ENCODE data around the gene FDX2. TPM values are rescaled to one million over a fixed set of nuclear protein-coding genes. Genes with fewer than 3 reads are reported as not detected.
A peak's percentile ranks its signal among the peaks of the same experiment; 100 is the strongest.

The FDX2 gene
- total RNA-seq, 1 experiment from 2014 or later = 26.2 TPM

DNA sequence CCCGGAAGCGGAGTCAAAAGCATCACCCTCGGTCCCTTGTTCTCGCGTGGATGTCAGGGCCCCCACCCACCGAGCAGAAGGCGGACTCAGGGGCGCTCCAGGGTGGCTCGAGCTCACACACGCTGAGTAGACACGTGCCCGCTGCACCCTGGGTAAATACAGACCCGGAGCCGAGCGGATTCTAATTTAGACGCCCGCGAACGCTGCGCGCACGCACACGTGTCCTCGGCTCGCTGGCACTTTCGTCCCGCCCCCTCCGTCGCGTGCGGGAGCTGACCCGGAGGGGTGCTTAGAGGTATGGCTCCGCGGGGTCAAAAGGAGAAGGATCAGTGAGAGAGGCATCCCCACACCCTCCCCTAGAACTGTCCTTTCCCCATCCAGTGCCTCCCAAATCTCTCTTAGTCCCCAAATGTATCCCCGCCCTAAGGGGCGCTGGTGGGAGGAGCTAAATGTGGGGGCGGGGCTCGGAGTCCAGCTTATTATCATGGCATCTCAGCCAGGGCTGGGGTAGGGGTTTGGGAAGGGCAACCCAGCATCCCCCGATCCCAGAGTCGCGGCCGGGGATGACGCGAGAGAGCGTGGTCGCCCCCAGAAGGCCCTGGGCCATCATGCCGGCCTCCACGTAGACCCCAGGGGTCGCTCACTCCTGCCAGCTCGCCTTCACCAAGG is 26.5 kb downstream of the FDX2 start (continued):
- TF ChIP-seq CBFB (CRISPR knock-in tag; IDR thresholded peaks at IDR 0.05; ENCODE audit: low read depth) (no peak), SMAD3 (CRISPR knock-in tag; IDR thresholded peaks at IDR 0.05; ENCODE audit: borderline replicate concordance) (no peak), FOXJ3 (CRISPR knock-in tag; IDR thresholded peaks at IDR 0.05; ENCODE audit: borderline replicate concordance) (no peak), FOXK1 (CRISPR knock-in tag; IDR thresholded peaks at IDR 0.05) (no peak), NR2C2 (CRISPR knock-in tag; IDR thresholded peaks at IDR 0.05) (no peak), ELF4 (CRISPR knock-in tag; IDR thresholded peaks at IDR 0.05; ENCODE audit: low read depth) (no peak), SOX15 (CRISPR knock-in tag; IDR thresholded peaks at IDR 0.05) (no peak), OVOL2 (CRISPR knock-in tag; IDR thresholded peaks at IDR 0.05; ENCODE audit: borderline replicate concordance) (no peak), PRRX2 (CRISPR knock-in tag; IDR thresholded peaks at IDR 0.05) (no peak), FOXP1 (CRISPR knock-in tag; IDR thresholded peaks at IDR 0.05; ENCODE audit: borderline replicate concordance) (peak; percentile 61; the same call in 1 of the 2 replicates), ZNF121 (CRISPR knock-in tag; IDR thresholded peaks at IDR 0.05) (no peak), ZNF317 (CRISPR knock-in tag; IDR thresholded peaks at IDR 0.05; ENCODE audit: borderline replicate concordance, low read depth) (no peak), ETV6 (CRISPR knock-in tag; IDR thresholded peaks at IDR 0.05) (peak; percentile 55; the same call in 1 of the 2 replicates), ZNF396 (CRISPR knock-in tag; IDR thresholded peaks at IDR 0.05; ENCODE audit: borderline replicate concordance) (no peak)
- TF ChIP-seq, protein P1, sequence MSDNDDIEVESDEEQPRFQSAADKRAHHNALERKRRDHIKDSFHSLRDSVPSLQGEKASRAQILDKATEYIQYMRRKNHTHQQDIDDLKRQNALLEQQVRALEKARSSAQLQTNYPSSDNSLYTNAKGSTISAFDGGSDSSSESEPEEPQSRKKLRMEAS (CRISPR knock-in tag; IDR thresholded peaks at IDR 0.05) = peak; percentile 91
- TF ChIP-seq, protein P2, sequence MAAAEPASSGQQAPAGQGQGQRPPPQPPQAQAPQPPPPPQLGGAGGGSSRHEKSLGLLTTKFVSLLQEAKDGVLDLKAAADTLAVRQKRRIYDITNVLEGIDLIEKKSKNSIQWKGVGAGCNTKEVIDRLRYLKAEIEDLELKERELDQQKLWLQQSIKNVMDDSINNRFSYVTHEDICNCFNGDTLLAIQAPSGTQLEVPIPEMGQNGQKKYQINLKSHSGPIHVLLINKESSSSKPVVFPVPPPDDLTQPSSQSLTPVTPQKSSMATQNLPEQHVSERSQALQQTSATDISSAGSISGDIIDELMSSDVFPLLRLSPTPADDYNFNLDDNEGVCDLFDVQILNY (CRISPR knock-in tag; IDR thresholded peaks at IDR 0.05) = no peak
- TF ChIP-seq, protein P3, sequence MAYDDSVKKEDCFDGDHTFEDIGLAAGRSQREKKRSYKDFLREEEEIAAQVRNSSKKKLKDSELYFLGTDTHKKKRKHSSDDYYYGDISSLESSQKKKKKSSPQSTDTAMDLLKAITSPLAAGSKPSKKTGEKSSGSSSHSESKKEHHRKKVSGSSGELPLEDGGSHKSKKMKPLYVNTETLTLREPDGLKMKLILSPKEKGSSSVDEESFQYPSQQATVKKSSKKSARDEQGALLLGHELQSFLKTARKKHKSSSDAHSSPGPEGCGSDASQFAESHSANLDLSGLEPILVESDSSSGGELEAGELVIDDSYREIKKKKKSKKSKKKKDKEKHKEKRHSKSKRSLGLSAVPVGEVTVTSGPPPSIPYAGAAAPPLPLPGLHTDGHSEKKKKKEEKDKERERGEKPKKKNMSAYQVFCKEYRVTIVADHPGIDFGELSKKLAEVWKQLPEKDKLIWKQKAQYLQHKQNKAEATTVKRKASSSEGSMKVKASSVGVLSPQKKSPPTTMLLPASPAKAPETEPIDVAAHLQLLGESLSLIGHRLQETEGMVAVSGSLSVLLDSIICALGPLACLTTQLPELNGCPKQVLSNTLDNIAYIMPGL (CRISPR knock-in tag; IDR thresholded peaks at IDR 0.05) = peak; percentile 16; the same call in 1 of the 2 replicates
- TF ChIP-seq, protein P4, sequence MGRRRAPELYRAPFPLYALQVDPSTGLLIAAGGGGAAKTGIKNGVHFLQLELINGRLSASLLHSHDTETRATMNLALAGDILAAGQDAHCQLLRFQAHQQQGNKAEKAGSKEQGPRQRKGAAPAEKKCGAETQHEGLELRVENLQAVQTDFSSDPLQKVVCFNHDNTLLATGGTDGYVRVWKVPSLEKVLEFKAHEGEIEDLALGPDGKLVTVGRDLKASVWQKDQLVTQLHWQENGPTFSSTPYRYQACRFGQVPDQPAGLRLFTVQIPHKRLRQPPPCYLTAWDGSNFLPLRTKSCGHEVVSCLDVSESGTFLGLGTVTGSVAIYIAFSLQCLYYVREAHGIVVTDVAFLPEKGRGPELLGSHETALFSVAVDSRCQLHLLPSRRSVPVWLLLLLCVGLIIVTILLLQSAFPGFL (CRISPR knock-in tag; IDR thresholded peaks at IDR 0.05; ENCODE audit: borderline replicate concordance) = no peak
- TF ChIP-seq, protein P5, sequence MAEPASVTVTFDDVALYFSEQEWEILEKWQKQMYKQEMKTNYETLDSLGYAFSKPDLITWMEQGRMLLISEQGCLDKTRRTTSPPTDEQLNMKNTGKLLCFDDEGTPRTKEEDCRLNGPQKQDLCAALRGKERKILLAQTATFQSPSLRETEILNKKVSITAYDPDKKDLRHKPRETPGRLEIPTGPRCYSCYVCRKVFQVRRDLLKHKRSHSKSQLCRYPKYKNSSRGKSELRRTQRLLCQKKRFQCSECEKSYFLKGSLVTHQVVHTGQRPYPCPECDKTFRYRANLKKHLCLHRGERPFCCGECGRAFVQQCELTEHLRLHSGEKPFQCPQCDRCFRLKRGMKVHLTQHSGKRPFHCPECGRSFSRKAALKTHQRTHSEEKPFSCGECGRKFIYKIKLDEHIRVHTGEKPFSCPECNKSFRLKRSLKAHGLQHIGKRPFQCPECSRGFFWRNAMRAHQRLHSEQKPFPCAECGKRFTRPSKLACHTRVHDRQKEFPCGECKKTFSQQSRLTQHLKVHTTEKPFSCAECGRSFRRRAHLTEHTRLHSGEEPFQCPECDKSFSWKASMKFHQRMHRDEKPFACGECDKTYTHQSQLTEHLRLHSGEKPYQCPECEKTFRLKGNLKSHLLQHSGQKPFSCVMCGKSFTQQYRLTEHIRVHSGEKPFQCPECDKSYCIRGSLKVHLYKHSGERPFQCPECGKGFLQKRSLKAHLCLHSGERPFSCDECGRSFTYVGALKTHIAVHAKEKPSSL (CRISPR knock-in tag; conservative IDR thresholded peaks at IDR 0.05) = no peak
- TF ChIP-seq, protein P6, sequence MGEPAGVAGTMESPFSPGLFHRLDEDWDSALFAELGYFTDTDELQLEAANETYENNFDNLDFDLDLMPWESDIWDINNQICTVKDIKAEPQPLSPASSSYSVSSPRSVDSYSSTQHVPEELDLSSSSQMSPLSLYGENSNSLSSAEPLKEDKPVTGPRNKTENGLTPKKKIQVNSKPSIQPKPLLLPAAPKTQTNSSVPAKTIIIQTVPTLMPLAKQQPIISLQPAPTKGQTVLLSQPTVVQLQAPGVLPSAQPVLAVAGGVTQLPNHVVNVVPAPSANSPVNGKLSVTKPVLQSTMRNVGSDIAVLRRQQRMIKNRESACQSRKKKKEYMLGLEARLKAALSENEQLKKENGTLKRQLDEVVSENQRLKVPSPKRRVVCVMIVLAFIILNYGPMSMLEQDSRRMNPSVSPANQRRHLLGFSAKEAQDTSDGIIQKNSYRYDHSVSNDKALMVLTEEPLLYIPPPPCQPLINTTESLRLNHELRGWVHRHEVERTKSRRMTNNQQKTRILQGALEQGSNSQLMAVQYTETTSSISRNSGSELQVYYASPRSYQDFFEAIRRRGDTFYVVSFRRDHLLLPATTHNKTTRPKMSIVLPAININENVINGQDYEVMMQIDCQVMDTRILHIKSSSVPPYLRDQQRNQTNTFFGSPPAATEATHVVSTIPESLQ (CRISPR knock-in tag; IDR thresholded peaks at IDR 0.05) = no peak
- TF ChIP-seq, protein P7, sequence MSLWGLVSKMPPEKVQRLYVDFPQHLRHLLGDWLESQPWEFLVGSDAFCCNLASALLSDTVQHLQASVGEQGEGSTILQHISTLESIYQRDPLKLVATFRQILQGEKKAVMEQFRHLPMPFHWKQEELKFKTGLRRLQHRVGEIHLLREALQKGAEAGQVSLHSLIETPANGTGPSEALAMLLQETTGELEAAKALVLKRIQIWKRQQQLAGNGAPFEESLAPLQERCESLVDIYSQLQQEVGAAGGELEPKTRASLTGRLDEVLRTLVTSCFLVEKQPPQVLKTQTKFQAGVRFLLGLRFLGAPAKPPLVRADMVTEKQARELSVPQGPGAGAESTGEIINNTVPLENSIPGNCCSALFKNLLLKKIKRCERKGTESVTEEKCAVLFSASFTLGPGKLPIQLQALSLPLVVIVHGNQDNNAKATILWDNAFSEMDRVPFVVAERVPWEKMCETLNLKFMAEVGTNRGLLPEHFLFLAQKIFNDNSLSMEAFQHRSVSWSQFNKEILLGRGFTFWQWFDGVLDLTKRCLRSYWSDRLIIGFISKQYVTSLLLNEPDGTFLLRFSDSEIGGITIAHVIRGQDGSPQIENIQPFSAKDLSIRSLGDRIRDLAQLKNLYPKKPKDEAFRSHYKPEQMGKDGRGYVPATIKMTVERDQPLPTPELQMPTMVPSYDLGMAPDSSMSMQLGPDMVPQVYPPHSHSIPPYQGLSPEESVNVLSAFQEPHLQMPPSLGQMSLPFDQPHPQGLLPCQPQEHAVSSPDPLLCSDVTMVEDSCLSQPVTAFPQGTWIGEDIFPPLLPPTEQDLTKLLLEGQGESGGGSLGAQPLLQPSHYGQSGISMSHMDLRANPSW (CRISPR knock-in tag; conservative IDR thresholded peaks at IDR 0.05; ENCODE audit: low read depth) = no peak
- TF ChIP-seq, protein P8, sequence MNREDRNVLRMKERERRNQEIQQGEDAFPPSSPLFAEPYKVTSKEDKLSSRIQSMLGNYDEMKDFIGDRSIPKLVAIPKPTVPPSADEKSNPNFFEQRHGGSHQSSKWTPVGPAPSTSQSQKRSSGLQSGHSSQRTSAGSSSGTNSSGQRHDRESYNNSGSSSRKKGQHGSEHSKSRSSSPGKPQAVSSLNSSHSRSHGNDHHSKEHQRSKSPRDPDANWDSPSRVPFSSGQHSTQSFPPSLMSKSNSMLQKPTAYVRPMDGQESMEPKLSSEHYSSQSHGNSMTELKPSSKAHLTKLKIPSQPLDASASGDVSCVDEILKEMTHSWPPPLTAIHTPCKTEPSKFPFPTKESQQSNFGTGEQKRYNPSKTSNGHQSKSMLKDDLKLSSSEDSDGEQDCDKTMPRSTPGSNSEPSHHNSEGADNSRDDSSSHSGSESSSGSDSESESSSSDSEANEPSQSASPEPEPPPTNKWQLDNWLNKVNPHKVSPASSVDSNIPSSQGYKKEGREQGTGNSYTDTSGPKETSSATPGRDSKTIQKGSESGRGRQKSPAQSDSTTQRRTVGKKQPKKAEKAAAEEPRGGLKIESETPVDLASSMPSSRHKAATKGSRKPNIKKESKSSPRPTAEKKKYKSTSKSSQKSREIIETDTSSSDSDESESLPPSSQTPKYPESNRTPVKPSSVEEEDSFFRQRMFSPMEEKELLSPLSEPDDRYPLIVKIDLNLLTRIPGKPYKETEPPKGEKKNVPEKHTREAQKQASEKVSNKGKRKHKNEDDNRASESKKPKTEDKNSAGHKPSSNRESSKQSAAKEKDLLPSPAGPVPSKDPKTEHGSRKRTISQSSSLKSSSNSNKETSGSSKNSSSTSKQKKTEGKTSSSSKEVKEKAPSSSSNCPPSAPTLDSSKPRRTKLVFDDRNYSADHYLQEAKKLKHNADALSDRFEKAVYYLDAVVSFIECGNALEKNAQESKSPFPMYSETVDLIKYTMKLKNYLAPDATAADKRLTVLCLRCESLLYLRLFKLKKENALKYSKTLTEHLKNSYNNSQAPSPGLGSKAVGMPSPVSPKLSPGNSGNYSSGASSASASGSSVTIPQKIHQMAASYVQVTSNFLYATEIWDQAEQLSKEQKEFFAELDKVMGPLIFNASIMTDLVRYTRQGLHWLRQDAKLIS (CRISPR knock-in tag; IDR thresholded peaks at IDR 0.05; ENCODE audit: borderline replicate concordance) = no peak
- TF ChIP-seq, protein P9, sequence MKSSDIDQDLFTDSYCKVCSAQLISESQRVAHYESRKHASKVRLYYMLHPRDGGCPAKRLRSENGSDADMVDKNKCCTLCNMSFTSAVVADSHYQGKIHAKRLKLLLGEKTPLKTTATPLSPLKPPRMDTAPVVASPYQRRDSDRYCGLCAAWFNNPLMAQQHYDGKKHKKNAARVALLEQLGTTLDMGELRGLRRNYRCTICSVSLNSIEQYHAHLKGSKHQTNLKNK (CRISPR knock-in tag; IDR thresholded peaks at IDR 0.05) = no peak

Measured in WTC11 (cell line).